ENCODE results near the gene NINJ2.

DNA sequence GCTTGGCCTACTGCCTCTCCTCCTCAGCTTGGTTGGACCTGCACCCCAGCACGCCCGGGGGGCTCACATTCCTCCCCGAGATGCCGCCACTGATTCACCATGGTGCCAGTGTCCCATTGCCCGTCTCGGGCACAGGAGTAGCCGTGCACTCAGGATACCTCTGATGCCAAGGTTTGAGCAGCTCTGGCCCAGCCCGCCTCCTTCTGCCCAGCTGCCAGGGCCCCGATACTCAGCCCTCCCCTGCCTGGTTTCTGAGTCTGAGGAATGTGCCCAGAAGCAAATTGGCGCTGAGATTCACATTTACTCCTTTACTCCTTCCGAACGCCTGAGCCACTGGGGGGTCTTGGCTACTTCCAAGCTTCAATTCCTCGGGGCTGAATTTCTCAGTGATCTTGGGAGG is 63.5 kb downstream of the NINJ2 start:
- no peak for TF ChIP-seq POLR2A (IDR thresholded peaks at IDR 0.05)
- TF ChIP-seq, protein P1, sequence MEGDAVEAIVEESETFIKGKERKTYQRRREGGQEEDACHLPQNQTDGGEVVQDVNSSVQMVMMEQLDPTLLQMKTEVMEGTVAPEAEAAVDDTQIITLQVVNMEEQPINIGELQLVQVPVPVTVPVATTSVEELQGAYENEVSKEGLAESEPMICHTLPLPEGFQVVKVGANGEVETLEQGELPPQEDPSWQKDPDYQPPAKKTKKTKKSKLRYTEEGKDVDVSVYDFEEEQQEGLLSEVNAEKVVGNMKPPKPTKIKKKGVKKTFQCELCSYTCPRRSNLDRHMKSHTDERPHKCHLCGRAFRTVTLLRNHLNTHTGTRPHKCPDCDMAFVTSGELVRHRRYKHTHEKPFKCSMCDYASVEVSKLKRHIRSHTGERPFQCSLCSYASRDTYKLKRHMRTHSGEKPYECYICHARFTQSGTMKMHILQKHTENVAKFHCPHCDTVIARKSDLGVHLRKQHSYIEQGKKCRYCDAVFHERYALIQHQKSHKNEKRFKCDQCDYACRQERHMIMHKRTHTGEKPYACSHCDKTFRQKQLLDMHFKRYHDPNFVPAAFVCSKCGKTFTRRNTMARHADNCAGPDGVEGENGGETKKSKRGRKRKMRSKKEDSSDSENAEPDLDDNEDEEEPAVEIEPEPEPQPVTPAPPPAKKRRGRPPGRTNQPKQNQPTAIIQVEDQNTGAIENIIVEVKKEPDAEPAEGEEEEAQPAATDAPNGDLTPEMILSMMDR (IDR thresholded peaks at IDR 0.05) = no peak
